Measurements from ENCODE around the gene RNF135.

DNA sequence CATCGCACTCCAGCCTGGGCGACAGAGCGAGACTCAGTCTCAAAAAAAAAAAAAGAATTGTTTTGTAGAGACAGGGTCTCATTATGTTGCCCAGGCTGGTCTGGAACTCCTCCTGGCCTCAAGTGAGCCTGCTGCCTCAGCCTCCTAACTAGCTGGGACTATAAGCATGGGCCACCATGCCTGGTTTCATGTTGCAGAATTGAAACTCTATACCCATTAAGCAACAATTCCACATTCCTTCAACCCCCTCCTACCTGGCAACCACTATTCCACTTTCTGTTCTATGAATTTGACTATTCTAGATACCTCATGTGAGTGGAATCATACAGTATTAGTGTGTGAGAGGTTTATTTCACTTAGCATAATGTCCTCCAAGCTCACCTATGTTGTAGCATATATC, 24.5 kb downstream of the RNF135 start:
- no peak for TF ChIP-seq POLR2A (IDR thresholded peaks at IDR 0.05)
- TF ChIP-seq, protein P1, sequence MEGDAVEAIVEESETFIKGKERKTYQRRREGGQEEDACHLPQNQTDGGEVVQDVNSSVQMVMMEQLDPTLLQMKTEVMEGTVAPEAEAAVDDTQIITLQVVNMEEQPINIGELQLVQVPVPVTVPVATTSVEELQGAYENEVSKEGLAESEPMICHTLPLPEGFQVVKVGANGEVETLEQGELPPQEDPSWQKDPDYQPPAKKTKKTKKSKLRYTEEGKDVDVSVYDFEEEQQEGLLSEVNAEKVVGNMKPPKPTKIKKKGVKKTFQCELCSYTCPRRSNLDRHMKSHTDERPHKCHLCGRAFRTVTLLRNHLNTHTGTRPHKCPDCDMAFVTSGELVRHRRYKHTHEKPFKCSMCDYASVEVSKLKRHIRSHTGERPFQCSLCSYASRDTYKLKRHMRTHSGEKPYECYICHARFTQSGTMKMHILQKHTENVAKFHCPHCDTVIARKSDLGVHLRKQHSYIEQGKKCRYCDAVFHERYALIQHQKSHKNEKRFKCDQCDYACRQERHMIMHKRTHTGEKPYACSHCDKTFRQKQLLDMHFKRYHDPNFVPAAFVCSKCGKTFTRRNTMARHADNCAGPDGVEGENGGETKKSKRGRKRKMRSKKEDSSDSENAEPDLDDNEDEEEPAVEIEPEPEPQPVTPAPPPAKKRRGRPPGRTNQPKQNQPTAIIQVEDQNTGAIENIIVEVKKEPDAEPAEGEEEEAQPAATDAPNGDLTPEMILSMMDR (IDR thresholded peaks at IDR 0.05): no peak
